ENCODE data around the gene C2orf68.

DNA sequence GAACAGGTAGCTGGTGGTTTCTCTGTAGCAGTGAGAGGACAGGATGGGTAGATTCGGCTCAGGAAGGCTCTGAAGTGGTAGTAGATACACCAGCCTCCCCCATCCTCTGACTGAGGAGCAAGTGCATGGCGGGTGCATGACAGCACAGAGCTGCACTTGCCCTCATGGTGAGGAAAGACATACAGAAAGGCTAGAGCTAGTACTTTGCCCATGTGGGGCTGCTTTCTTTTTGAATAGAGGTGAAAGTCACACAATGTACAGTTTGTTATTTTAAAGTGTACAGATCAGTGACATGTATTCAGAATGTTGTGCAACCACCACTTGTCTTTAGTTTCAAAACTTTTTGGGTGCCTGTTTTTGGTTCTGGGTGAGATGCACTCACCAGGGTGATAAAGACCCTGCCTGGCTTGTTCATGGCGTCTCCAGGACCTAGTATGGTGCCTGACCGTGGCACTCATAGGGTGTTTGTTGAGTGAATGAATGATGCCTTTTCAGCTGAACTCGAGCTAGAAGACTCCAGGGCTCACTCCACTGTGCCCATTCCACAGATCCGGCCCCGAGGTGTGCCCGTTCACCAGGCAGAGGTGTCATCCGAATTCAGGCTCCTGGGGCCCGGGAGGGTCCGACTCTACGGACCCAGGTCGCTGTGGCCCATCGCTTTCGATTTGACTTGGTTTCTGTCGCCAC is 28.1 kb downstream of the C2orf68 start:
- TF ChIP-seq SIN3A (IDR thresholded peaks at IDR 0.05; ENCODE audit: borderline replicate concordance, low read depth, low read length) (no peak), POLR2AphosphoS5 (IDR thresholded peaks at IDR 0.05; ENCODE audit: low read depth, low read length) (no peak), FOXM1 (IDR thresholded peaks at IDR 0.05; ENCODE audit: low read depth) (no peak), YY1 (IDR thresholded peaks at IDR 0.05; ENCODE audit: low read depth) (no peak)
- TF ChIP-seq, protein P1, sequence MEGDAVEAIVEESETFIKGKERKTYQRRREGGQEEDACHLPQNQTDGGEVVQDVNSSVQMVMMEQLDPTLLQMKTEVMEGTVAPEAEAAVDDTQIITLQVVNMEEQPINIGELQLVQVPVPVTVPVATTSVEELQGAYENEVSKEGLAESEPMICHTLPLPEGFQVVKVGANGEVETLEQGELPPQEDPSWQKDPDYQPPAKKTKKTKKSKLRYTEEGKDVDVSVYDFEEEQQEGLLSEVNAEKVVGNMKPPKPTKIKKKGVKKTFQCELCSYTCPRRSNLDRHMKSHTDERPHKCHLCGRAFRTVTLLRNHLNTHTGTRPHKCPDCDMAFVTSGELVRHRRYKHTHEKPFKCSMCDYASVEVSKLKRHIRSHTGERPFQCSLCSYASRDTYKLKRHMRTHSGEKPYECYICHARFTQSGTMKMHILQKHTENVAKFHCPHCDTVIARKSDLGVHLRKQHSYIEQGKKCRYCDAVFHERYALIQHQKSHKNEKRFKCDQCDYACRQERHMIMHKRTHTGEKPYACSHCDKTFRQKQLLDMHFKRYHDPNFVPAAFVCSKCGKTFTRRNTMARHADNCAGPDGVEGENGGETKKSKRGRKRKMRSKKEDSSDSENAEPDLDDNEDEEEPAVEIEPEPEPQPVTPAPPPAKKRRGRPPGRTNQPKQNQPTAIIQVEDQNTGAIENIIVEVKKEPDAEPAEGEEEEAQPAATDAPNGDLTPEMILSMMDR (IDR thresholded peaks at IDR 0.05), result no peak
- TF ChIP-seq, protein P2, sequence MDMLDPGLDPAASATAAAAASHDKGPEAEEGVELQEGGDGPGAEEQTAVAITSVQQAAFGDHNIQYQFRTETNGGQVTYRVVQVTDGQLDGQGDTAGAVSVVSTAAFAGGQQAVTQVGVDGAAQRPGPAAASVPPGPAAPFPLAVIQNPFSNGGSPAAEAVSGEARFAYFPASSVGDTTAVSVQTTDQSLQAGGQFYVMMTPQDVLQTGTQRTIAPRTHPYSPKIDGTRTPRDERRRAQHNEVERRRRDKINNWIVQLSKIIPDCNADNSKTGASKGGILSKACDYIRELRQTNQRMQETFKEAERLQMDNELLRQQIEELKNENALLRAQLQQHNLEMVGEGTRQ (IDR thresholded peaks at IDR 0.05; ENCODE audit: borderline replicate concordance, low read depth, low read length), result no peak
